ACC112 (cell line): ENCODE measurements around the gene BPIFB1.

Source experiments
- H2AFZ ChIP-seq: fragments of 200-600 bp; sonication (generic); one replicate; pipeline ENCODE4 v1.6.0; 2017; ENCODE audit warnings: antibody characterized with exemption, low read length; ENCODE audit not compliant: unreplicated experiment
- H3K27ac ChIP-seq: fragments of 200-600 bp; sonication (generic); 2 replicates; pipeline ENCODE4 v1.5.1; 2014; ENCODE audit warnings: low read depth, mild to moderate bottlenecking, antibody characterized with exemption, low read length, moderate library complexity
- H3K27me3 ChIP-seq: fragments of 200-600 bp; sonication (generic); 2 replicates; pipeline ENCODE4 v1.6.1; 2014; ENCODE audit warnings: mild to moderate bottlenecking, antibody characterized with exemption, low read length, moderate library complexity, mixed read lengths; ENCODE audit not compliant: insufficient read depth
- H3K36me3 ChIP-seq: fragments of 200-600 bp; sonication (generic); 2 replicates; pipeline ENCODE4 v1.6.1; 2016; ENCODE audit warnings: mild to moderate bottlenecking, antibody characterized with exemption, low read length, moderate library complexity, mixed read lengths; ENCODE audit not compliant: insufficient read depth
- H3K4me1 ChIP-seq: fragments of 200-600 bp; sonication (generic); one replicate; pipeline ENCODE4 v1.6.1; 2016; ENCODE audit warnings: low read length, mixed read lengths; ENCODE audit not compliant: insufficient read depth, unreplicated experiment, control insufficient read depth
- H3K4me3 ChIP-seq: fragments of 200-600 bp; sonication (generic); 2 replicates; pipeline ENCODE4 v1.5.1; 2014; ENCODE audit warnings: mild to moderate bottlenecking, low read depth, low read length
- H3K79me2 ChIP-seq: fragments of 200-600 bp; sonication (generic); one replicate; pipeline ENCODE4 v1.6.0; 2016; ENCODE audit warnings: low read length; ENCODE audit not compliant: control insufficient read depth, unreplicated experiment, insufficient read depth

BPIFB1 gene, protein sequence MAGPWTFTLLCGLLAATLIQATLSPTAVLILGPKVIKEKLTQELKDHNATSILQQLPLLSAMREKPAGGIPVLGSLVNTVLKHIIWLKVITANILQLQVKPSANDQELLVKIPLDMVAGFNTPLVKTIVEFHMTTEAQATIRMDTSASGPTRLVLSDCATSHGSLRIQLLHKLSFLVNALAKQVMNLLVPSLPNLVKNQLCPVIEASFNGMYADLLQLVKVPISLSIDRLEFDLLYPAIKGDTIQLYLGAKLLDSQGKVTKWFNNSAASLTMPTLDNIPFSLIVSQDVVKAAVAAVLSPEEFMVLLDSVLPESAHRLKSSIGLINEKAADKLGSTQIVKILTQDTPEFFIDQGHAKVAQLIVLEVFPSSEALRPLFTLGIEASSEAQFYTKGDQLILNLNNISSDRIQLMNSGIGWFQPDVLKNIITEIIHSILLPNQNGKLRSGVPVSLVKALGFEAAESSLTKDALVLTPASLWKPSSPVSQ

DNA sequence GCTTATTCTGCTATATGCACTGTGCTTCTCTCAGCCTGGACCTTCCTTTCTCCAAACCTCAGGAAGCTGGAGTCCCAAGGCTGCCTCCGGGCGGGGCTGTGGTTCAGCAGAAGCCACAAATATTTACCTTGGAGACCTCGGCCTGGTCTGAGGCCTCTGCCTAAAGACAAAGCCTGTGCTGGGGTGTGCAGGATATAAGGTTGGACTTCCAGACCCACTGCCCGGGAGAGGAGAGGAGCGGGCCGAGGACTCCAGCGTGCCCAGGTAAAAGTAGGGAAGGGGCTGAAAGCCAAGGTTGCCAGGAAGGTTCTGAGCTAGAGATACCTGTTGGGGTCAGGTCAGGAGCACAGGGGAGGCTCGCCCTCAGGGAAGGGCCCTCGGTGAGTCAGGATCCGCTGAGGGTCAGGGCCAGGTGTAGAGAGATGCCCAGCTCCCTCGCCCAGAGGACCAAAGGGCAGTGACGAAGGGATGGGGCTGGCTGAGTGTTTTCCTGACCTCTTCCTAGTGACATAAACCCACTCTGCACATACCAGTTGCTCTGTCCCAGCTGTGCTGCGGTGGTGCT, at the start of gene BPIFB1:
TSS of gene BPIFB1 (plus strand) at position 224 of the 565 bp plus-strand sequence. CDS start 2,860 bp downstream, outside the sequence.
- H3K4me3 ChIP-seq: no peak within 1 kb of the TSS
- H3K27ac ChIP-seq: no peak within 1 kb of the TSS
- H3K36me3 ChIP-seq: no peaks in the 10 kb centered on the region
- H3K79me2 ChIP-seq: no peaks in the 10 kb centered on the region
- H3K4me1 ChIP-seq: no peaks in the 10 kb centered on the region
- peaks cover 64% of the 10 kb centered on the region for H3K27me3 ChIP-seq
- H2AFZ ChIP-seq: no peak within 1 kb of the TSS

DNA sequence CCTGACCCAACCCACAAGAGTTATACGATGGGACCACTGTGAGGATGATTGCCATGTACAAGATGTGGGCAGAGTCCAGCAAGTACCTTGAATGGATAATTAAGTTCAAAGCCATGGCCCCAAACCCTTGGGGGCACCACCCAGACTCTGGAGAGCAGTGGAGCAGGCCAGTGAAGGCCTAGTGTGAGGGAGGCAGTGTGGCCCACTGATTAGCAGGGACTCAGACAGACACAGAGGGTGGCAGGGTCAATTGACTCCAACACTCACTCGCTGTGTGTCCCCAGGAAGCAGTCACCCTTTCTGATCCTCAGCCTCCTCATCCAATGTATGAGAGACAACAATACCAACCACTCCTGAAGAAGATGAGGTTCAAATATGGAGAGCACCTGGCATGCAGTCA, 49.0 kb upstream of the BPIFB1 start:
- H3K4me3 ChIP-seq: no peak overlapping the region
- no peaks in the 10 kb centered on the region for H3K36me3 ChIP-seq
- no peak overlapping the region for H3K27ac ChIP-seq
- H2AFZ ChIP-seq: no peak overlapping the region
- no peaks in the 10 kb centered on the region for H3K79me2 ChIP-seq
- H3K4me1 ChIP-seq: no peaks in the 10 kb centered on the region
- peaks cover 84% of the 10 kb centered on the region for H3K27me3 ChIP-seq

DNA sequence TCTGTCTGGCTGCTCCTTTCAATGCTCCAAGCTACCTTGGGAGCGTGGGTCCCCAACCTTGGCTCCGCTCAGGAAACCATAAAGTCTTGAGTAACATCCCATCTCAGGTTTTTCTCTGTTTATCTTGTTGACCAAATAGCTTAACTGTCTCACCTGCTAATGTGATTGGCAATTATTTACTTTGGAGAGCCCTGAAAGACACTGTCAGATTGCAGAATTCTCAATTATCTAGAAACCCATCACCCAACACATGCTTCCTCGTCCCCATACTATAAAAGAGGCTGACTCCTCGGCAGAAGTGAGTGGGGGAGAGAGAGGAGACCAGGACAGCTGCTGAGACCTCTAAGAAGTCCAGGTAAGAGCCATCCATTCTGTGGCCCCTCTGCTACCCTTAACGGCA, 47.3 kb upstream of the BPIFB1 start, which contains the start of gene BPIFA1:
TSS of gene BPIFA1 (plus strand) at position 301 of the 400 bp plus-strand sequence. CDS start 1,716 bp downstream, outside the sequence.
- H3K4me3 ChIP-seq: no peak within 1 kb of the TSS
- H3K36me3 ChIP-seq: no peaks in the 10 kb centered on the region
- no peak within 1 kb of the TSS for H2AFZ ChIP-seq
- H3K4me1 ChIP-seq: no peaks in the 10 kb centered on the region
- no peaks in the 10 kb centered on the region for H3K79me2 ChIP-seq
- peaks cover 81% of the 10 kb centered on the region for H3K27me3 ChIP-seq
- H3K27ac ChIP-seq: no peak within 1 kb of the TSS

DNA sequence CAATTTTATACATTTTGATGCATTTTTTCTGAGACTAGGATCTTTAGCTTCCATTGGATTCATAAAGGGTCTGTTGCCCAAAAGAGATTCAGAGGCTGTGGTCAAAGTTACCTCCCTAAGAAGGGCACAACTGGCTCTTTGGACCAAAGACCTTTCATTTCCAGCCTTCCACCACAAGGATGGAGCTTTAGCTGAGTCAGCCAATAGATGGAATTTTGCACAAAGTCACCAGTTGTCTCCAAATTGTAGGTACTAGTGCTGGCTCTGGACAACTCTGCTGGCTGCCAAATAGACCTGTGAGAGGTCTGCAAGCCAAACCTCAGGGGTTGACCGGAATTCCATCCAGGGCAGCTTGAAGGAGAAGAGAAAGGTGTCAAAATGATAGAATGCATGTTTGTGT, 46.7 kb upstream of the BPIFB1 start:
- no peak overlapping the region for H2AFZ ChIP-seq
- H3K79me2 ChIP-seq: no peaks in the 10 kb centered on the region
- no peaks in the 10 kb centered on the region for H3K4me1 ChIP-seq
- peaks cover 83% of the 10 kb centered on the region for H3K27me3 ChIP-seq
- H3K27ac ChIP-seq: no peak overlapping the region
- no peak overlapping the region for H3K4me3 ChIP-seq
- H3K36me3 ChIP-seq: no peaks in the 10 kb centered on the region

DNA sequence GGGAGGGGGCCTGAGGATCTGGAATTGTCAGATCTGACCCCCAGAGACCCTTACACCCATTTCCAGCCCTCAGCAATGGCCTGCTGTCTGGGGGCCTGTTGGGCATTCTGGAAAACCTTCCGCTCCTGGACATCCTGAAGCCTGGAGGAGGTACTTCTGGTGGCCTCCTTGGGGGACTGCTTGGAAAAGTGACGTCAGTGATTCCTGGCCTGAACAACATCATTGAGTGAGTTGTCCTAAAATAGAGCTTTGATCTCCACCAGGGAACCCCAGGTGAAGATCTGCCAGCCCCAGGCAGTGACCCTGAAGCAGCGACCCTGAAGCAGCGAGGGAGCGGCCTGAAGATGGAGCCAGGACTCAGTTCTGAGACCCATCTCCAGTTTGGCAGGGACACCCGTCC, 45.0 kb upstream of the BPIFB1 start:
- Histone ChIP-seq H3K27me3 (peaks cover 83% of the 10 kb centered on the region), H3K4me1 (no peaks in the 10 kb centered on the region), H3K36me3 (no peaks in the 10 kb centered on the region), H3K27ac (no peak overlapping the region), H2AFZ (no peak overlapping the region), H3K79me2 (no peaks in the 10 kb centered on the region), H3K4me3 (no peak overlapping the region)

DNA sequence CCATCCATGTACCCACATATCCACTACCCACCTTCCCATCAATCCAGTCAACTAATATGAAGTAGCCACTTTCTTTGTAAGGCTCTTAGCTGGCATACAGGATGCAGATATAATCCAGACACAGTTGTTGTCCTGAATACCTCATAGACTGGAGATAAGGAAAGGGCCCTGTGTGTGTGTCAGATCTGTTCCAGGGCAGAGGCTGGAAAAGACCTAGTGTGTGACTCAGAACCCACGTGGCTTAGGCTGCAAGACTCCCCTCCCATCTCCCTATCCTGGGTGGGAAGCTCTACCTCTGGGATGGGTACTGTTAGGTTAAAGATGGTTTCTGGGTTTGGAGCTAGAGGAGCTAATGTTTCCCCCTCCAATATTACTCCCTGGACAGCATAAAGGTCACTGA, 43.6 kb upstream of the BPIFB1 start:
- Histone ChIP-seq H3K36me3 (no peaks in the 10 kb centered on the region), H3K79me2 (no peaks in the 10 kb centered on the region), H3K27ac (no peak overlapping the region), H3K27me3 (peaks cover 76% of the 10 kb centered on the region), H3K4me1 (no peaks in the 10 kb centered on the region), H3K4me3 (no peak overlapping the region), H2AFZ (no peak overlapping the region)

DNA sequence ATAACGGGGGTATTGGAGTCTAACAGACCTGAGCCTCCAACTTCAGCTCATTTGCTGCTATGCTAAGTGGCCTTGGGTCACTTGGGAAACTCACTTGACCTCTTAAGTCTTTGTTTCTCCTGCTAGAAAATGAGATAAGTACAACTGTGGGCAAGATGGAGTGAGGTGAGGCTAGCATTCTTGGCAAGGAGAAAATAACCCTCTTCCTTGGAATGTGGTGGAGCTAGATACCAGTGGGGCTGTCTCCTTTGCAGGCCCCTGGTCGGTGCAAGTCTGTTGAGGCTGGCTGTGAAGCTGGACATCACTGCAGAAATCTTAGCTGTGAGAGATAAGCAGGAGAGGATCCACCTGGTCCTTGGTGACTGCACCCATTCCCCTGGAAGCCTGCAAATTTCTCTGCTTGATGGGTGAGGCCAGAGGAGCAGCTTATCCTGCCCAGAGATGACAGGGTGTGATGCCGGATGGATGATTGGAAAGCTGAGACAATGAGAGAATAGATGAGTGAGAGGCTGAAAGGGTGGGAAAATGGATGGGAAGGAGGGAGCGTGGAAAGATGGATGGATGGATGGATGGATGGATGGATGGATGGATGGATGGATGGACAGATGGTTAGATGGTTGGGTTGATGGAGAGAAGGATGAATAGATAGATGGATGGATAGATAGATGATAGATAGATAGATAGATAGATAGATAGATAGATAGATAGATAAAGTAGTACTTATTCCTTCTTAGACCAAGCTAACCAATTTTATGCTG, 42.9 kb upstream of the BPIFB1 start:
- H3K27me3 ChIP-seq: peaks cover 78% of the 10 kb centered on the region
- no peak overlapping the region for H3K27ac ChIP-seq
- H3K4me3 ChIP-seq: no peak overlapping the region
- no peaks in the 10 kb centered on the region for H3K79me2 ChIP-seq
- no peaks in the 10 kb centered on the region for H3K4me1 ChIP-seq
- H2AFZ ChIP-seq: no peak overlapping the region
- no peaks in the 10 kb centered on the region for H3K36me3 ChIP-seq

DNA sequence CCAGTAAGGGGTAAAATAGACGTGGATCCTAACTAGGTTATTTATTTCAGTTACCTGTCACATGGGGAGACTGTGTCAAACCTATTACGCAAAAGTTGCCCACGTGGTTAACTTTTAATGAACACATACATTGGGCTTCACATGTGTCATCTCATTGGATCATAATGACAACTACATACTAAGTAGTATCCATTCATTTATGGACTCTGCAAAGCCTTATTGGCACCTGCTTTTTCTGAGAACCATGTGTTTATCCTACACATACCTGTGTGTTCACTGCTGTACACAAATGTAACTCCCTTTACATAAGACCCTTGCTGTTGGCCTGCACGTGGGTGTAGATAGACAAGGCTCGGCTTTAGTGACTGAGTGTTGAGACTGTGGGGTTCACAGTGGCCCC, 42.1 kb upstream of the BPIFB1 start:
- Histone ChIP-seq H3K4me1 (no peaks in the 10 kb centered on the region), H3K27me3 (peaks cover 70% of the 10 kb centered on the region), H3K27ac (no peak overlapping the region), H3K36me3 (no peaks in the 10 kb centered on the region), H3K79me2 (no peaks in the 10 kb centered on the region), H3K4me3 (no peak overlapping the region), H2AFZ (no peak overlapping the region)

DNA sequence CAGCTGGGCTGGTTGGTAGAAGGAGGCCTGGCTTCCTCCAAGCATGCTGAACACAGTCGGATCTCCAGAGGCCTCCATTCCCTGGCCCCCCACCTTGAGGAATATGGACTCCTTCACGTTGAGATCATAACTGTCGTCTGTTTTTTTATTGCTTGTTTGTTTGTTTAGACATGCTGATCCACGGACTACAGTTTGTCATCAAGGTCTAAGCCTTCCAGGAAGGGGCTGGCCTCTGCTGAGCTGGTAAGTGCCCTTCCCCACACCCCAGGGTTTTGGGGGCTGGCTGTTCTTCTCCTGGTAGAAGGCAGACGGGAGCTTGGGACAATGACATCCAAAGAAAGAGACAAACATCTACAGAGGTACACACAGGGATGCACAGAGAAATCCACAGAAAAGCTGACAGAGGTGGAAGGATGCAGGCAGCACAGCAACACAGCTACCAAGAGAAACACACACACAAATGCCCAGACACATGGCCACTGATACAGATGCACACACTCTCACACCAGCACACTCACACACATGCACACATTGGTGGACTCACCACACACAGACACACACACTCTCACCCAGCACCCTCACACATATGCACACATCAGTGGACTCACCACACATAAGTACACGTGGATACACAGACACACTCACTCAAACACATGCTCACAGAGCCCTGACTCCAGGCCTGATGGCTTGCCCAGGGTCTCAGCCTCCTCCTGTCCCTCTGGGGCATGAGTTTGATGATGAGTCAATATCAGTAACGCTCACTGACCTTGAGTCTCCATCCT, 40.5 kb upstream of the BPIFB1 start:
- Histone ChIP-seq H2AFZ (no peak overlapping the region), H3K27me3 (peaks cover 66% of the 10 kb centered on the region), H3K36me3 (no peaks in the 10 kb centered on the region), H3K4me1 (no peaks in the 10 kb centered on the region), H3K79me2 (no peaks in the 10 kb centered on the region), H3K4me3 (no peak overlapping the region), H3K27ac (no peak overlapping the region)

DNA sequence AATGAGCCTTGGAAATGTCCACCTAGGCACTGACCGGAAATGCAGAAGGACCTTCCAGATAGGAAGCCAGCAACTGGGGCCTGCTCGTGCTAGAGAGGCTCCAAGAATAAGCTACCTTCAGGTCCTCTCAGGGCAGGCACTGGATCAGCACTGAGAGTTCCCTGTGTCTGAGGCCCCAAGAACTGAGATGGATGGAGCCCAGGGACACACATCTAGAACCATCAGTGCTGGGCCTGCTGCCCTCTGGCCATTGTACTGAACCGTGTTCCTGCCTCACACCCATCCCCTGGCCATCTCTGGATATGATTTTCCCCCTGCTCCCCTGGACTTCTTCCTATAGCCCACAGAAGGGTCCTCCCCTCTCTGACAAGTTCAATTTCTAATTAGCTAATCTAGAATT, 36.9 kb upstream of the BPIFB1 start:
- no peaks in the 10 kb centered on the region for H3K36me3 ChIP-seq
- no peak overlapping the region for H3K4me3 ChIP-seq
- H3K27me3 ChIP-seq: peaks cover 51% of the 10 kb centered on the region
- H3K27ac ChIP-seq: no peak overlapping the region
- no peak overlapping the region for H2AFZ ChIP-seq
- no peaks in the 10 kb centered on the region for H3K4me1 ChIP-seq
- H3K79me2 ChIP-seq: no peaks in the 10 kb centered on the region
